Endothelial cell (in vitro differentiated cells): ENCODE results near the gene ZKSCAN5. TPM values are rescaled to one million over a fixed set of nuclear protein-coding genes. Genes with fewer than 3 reads are reported as not detected.

ENCODE experiments used
- DNase-seq: peaks from one replicate; pipeline ENCODE4 v3.0.0; 2021; ENCODE audit warnings: low spot score
- H3K27ac Mint-ChIP-seq: one replicate; pipeline ENCODE4 v1.8.0; 2021; ENCODE audit warnings: mixed read lengths, inconsistent platforms; ENCODE audit not compliant: unreplicated experiment
- H3K27me3 Mint-ChIP-seq: one replicate; pipeline ENCODE4 v1.8.0; 2021; ENCODE audit warnings: mild to moderate bottlenecking, moderate library complexity, mixed read lengths, inconsistent platforms; ENCODE audit not compliant: unreplicated experiment
- H3K36me3 Mint-ChIP-seq: one replicate; pipeline ENCODE4 v1.8.0; 2021; ENCODE audit warnings: mild to moderate bottlenecking, low read depth, mixed read lengths, inconsistent platforms; ENCODE audit not compliant: unreplicated experiment
- H3K4me1 Mint-ChIP-seq: one replicate; pipeline ENCODE4 v1.8.0; 2021; ENCODE audit warnings: mild to moderate bottlenecking, mixed read lengths, inconsistent platforms; ENCODE audit not compliant: unreplicated experiment
- H3K4me3 Mint-ChIP-seq: one replicate; pipeline ENCODE4 v1.8.0; 2021; ENCODE audit warnings: mild to moderate bottlenecking, mixed read lengths, inconsistent platforms; ENCODE audit not compliant: unreplicated experiment
- H3K9me3 Mint-ChIP-seq: one replicate; pipeline ENCODE4 v1.8.0; 2021; ENCODE audit warnings: mixed read lengths, inconsistent platforms; ENCODE audit not compliant: unreplicated experiment
- total RNA-seq: library from RNA; stranded (reverse); fragmentation: NEBNext Ultra II Directional; extraction: Animal tissue kit (Norgen Biotek cat#: 25700); gene quantifications from one replicate; pipeline ENCODE4 v1.2.1, GENCODE V29; 2021; ENCODE audit not compliant: unreplicated experiment
- TF ChIP-seq, protein P1 (sequence below): fragments of 200-600 bp; sonication (generic); IDR thresholded peaks from one replicate; pipeline ENCODE4 v1.5.0; 2021; ENCODE audit warnings: antibody characterized with exemption; ENCODE audit not compliant: unreplicated experiment

ZKSCAN5 gene
- total RNA-seq, 1 donor from 2014 or later: 17.8 TPM

DNA sequence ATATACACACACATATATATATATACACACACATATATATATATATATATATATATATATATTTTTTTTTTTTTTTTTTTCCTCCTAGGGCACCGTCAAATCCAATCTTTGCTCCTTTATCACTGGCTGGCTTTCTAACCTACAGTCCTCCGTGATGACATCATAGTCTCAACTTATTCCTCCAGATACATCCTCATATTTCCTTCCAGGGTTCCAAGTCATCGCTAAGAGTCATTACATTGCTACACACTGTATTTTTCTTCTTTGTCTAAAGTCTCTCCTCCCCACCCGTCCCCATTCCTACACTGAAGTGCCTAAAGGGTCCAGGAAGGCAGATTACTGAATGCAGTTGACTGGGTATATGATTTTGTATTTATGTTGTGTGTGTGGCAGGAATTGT is 48.6 kb downstream of the ZKSCAN5 start:
- peaks cover 11% of the 10 kb centered on the region for H3K36me3 Mint-ChIP-seq
- no peaks in the 10 kb centered on the region for H3K9me3 Mint-ChIP-seq
- peaks cover 18% of the 10 kb centered on the region for H3K4me1 Mint-ChIP-seq
- TF ChIP-seq, protein P1, sequence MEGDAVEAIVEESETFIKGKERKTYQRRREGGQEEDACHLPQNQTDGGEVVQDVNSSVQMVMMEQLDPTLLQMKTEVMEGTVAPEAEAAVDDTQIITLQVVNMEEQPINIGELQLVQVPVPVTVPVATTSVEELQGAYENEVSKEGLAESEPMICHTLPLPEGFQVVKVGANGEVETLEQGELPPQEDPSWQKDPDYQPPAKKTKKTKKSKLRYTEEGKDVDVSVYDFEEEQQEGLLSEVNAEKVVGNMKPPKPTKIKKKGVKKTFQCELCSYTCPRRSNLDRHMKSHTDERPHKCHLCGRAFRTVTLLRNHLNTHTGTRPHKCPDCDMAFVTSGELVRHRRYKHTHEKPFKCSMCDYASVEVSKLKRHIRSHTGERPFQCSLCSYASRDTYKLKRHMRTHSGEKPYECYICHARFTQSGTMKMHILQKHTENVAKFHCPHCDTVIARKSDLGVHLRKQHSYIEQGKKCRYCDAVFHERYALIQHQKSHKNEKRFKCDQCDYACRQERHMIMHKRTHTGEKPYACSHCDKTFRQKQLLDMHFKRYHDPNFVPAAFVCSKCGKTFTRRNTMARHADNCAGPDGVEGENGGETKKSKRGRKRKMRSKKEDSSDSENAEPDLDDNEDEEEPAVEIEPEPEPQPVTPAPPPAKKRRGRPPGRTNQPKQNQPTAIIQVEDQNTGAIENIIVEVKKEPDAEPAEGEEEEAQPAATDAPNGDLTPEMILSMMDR: no peak
- peak overlapping the region; percentile 77 for H3K27ac Mint-ChIP-seq
- DNase-seq: no peak
- H3K27me3 Mint-ChIP-seq: peaks cover 3% of the 10 kb centered on the region
- H3K4me3 Mint-ChIP-seq: no peak overlapping the region

GRCh38 chr7:99554939-99555338 is 50.5 kb downstream of the ZKSCAN5 start:
- peaks cover 3% of the 10 kb centered on the region for H3K27me3 Mint-ChIP-seq
- peaks cover 20% of the 10 kb centered on the region for H3K4me1 Mint-ChIP-seq
- no peak for DNase-seq
- no peaks in the 10 kb centered on the region for H3K9me3 Mint-ChIP-seq
- no peaks in the 10 kb centered on the region for H3K36me3 Mint-ChIP-seq
- H3K4me3 Mint-ChIP-seq: peak overlapping the region; percentile 32
- H3K27ac Mint-ChIP-seq: no peak overlapping the region
- TF ChIP-seq, protein P1: no peak

DNA sequence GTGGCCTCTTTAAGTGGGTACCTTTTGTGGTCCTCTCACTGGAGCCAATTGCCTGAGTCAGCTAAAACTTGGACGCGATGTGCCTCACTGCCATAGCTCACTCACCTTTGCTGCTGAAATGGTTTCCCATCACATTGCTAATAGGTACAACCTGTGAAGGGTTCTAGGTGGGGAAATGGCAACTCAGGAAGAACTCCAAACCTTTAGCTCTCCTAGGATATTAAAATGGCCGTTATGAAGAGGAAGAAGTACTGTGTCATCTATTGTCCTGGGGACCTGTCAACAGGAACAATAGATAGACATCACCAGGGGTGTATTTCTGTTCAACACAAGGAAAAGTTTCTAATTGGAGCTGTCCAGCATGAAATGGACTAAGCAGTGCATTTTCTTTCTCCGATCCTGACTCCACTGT is 52.7 kb downstream of the ZKSCAN5 start:
- DNase-seq: no peak
- H3K27me3 Mint-ChIP-seq: peaks cover 6% of the 10 kb centered on the region
- H3K4me1 Mint-ChIP-seq: peaks cover 25% of the 10 kb centered on the region
- H3K9me3 Mint-ChIP-seq: no peaks in the 10 kb centered on the region
- TF ChIP-seq, protein P1: no peak
- peaks cover 13% of the 10 kb centered on the region for H3K36me3 Mint-ChIP-seq
- peak overlapping the region; percentile 97 for H3K4me3 Mint-ChIP-seq
- H3K27ac Mint-ChIP-seq: peak overlapping the region; percentile 83

- Mint-ChIP-seq H3K27ac (peak overlapping the region; percentile 96), H3K4me1 (peaks cover 24% of the 10 kb centered on the region), H3K27me3 (peaks cover 6% of the 10 kb centered on the region)
Measured at GRCh38 chr7:99557940-99558305, 53.5 kb downstream of the ZKSCAN5 start.

GRCh38 chr7:99558306-99559174 is 54.1 kb downstream of the ZKSCAN5 start, which contains the start of gene ZNF655:
ZNF655 (plus strand) TSS chr7:99558642; CDS start chr7:99560560, 1,918 bp downstream.
- Mint-ChIP-seq H3K9me3 (no peaks in the 10 kb centered on the region), H3K36me3 (peaks cover 22% of the 10 kb centered on the region), H3K4me3 (peak within 1 kb of the TSS; percentile 97), H3K27me3 (peaks cover 3% of the 10 kb centered on the region), H3K27ac (peak within 1 kb of the TSS; percentile 96), H3K4me1 (peaks cover 22% of the 10 kb centered on the region)
- peak; percentile 60 for DNase-seq
- TF ChIP-seq, protein P1: no peak

More at GRCh38 chr7:99557940-99558305, 53.5 kb downstream of the ZKSCAN5 start:
- H3K4me3 Mint-ChIP-seq: peak overlapping the region; percentile 97
- peaks cover 20% of the 10 kb centered on the region for H3K36me3 Mint-ChIP-seq
- TF ChIP-seq, protein P1: no peak
- no peak for DNase-seq
- H3K9me3 Mint-ChIP-seq: no peaks in the 10 kb centered on the region
